NB4 (cell line): ENCODE measurements around the gene COLEC11.

Experiments used
- MYC ChIP-seq: IDR thresholded peaks from 2 replicates; pipeline ENCODE4 v1.6.1; 2011; ENCODE audit warnings: low read depth, low read length
- POLR2A ChIP-seq: IDR thresholded peaks from 2 replicates; pipeline ENCODE4 v1.6.1; 2011; ENCODE audit warnings: mild to moderate bottlenecking; ENCODE audit not compliant: insufficient read length; ENCODE audit errors: extremely low read depth
- TF ChIP-seq, protein P1 (sequence below): IDR thresholded peaks from one replicate; pipeline ENCODE4 v1.5.1; 2012; ENCODE audit warnings: low read depth, low read length
- TF ChIP-seq, protein P2 (sequence below): IDR thresholded peaks from 2 replicates; pipeline ENCODE4 v1.6.1; 2011; ENCODE audit warnings: low read depth, low read length

DNA sequence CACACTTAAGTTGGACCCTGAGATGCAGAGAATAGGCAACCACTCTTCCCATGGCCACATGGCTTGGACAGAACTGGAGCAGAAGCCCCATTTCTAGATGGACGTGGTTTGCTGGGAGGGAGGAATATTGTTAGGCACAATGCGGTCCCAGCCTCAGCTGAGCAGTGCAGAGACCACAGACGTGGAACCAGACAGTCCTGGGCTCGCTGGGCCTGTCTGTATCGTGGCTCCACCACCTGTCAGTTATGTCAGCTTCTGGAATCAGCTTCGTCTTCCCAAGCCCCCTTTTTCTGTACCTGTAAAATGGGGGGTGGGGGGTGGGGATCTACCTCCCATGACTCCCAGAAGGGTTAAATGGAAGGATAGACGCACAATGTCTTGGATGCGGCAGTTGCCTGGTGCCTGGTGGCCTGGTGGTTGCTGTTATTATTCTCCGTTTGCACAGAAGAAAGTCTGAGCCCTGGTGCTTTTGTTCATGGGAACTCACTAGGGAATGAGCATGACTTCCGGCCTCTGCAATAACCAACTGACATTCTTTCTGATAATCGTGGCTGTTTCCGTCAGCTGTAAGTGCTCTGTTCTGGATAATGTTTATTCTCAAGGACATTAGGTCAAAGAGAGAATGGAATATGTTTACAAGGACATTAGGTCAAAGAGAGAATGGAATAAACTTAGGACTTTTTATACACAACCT lies 31.4 kb downstream of the COLEC11 start:
- TF ChIP-seq, protein P1, sequence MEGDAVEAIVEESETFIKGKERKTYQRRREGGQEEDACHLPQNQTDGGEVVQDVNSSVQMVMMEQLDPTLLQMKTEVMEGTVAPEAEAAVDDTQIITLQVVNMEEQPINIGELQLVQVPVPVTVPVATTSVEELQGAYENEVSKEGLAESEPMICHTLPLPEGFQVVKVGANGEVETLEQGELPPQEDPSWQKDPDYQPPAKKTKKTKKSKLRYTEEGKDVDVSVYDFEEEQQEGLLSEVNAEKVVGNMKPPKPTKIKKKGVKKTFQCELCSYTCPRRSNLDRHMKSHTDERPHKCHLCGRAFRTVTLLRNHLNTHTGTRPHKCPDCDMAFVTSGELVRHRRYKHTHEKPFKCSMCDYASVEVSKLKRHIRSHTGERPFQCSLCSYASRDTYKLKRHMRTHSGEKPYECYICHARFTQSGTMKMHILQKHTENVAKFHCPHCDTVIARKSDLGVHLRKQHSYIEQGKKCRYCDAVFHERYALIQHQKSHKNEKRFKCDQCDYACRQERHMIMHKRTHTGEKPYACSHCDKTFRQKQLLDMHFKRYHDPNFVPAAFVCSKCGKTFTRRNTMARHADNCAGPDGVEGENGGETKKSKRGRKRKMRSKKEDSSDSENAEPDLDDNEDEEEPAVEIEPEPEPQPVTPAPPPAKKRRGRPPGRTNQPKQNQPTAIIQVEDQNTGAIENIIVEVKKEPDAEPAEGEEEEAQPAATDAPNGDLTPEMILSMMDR = no peak
- no peak for TF ChIP-seq POLR2A
- TF ChIP-seq, protein P2, sequence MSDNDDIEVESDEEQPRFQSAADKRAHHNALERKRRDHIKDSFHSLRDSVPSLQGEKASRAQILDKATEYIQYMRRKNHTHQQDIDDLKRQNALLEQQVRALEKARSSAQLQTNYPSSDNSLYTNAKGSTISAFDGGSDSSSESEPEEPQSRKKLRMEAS = no peak
- TF ChIP-seq MYC = no peak
